HCT116 (cell line): ENCODE results near the gene ZNF546.

Experiments used
- CTCF ChIP-seq, 3 experiments: fragments of 200-600 bp in 1 of 3; sonication (generic) in 1 of 3; IDR thresholded peaks in 2 of 3; conservative IDR thresholded peaks in 1 of 3; 2 replicates each; pipeline ENCODE4 v1.5.1; 2012 to 2017; ENCODE audit warnings: low read depth in 2 of 3, low read length in 2 of 3, antibody characterized with exemption in 1 of 3, borderline replicate concordance in 1 of 3, control low read depth in 1 of 3, mild to moderate bottlenecking in 1 of 3, mixed read lengths in 1 of 3, mixed run types in 1 of 3, moderate library complexity in 1 of 3; ENCODE audit not compliant: insufficient read depth in 1 of 3
- MAX ChIP-seq: IDR thresholded peaks from 2 replicates; pipeline ENCODE4 v1.6.1; 2012
- POLR2AphosphoS5 ChIP-seq: IDR thresholded peaks from 2 replicates; pipeline ENCODE4 v1.6.1; 2011; ENCODE audit warnings: mild to moderate bottlenecking, low read depth, low read length, moderate library complexity

- no peak for TF ChIP-seq CTCF (IDR thresholded peaks at IDR 0.05 in 2 of 3, conservative IDR thresholded peaks at IDR 0.05 in 1 of 3; ENCODE audit: borderline replicate concordance in 1 of 3, insufficient read depth in 1 of 3, low read depth in 2 of 3, low read length in 2 of 3)
- no peak for TF ChIP-seq POLR2AphosphoS5
- no peak for TF ChIP-seq MAX
Observed at GRCh38 chr19:40057166-40057565, 60.3 kb downstream of the ZNF546 start.
